ENCODE data around the gene PRDX2. TPM values are rescaled to one million over a fixed set of nuclear protein-coding genes. Genes with fewer than 3 reads are reported as not detected.
"Not testable (repeated sequence)": the region's sequence is repeated elsewhere in the genome, so short reads cannot be mapped to it uniquely, and the experiment has no call there.

Gene PRDX2
- 100 to 1,000 TPM; 266 to 459 (median 327) TPM for total RNA-seq

- TF ChIP-seq POLR2A (IDR thresholded peaks at IDR 0.05) (no peak), CTCF (IDR thresholded peaks at IDR 0.05) (peak in 1 of 3 donors; percentile 10)
- H3K4me3 ChIP-seq (ENCODE audit: low read depth, poor library complexity, severe bottlenecking): peak within 1 kb of the TSS; percentile 60
- DNase-seq (ENCODE audit: low spot score in 2 of 2): peak; percentile 43 to 95
- intact Hi-C loops (cut with DNase I; ENCODE audit: low total_unique reads): loop anchor here (5.0 kb wide), 1 partner anchor 34 kb away; no protein-coding TSS in a partner anchor
- 0 to 2% methylated on average over 27 to 38 of the region's 78 CpGs for WGBS, 2 donors
Observed at GRCh38 chr19:12801466-12802266, at the start of gene PRDX2, which contains the start of gene THSD8. TSS of gene PRDX2 (minus strand) at chr19:12801800. CDS start at chr19:12801261, 539 bp downstream. TSS of gene THSD8 (plus strand) at chr19:12802069. CDS start at chr19:12802072, 3 bp downstream.

GRCh38 chr19:12847159-12848139, 45.8 kb upstream of the PRDX2 start:
- no peak overlapping the region for H3K4me3 ChIP-seq (ENCODE audit: low read depth, poor library complexity, severe bottlenecking)
- 15 to 21% methylated on average over 26 to 60 of the region's 69 CpGs for WGBS, 2 donors
- TF ChIP-seq CTCF (IDR thresholded peaks at IDR 0.05) (peak in 1 of 3 donors; percentile 97), POLR2A (IDR thresholded peaks at IDR 0.05) (no peak)
- peak; percentile 67 to 96 for DNase-seq (ENCODE audit: low spot score in 2 of 2)
- intact Hi-C loops (cut with DNase I; ENCODE audit: low total_unique reads): no loop called here

GRCh38 chr19:12846613-12847012, 45.0 kb upstream of the PRDX2 start:
- H3K4me3 ChIP-seq (ENCODE audit: low read depth, poor library complexity, severe bottlenecking); intact Hi-C loops (cut with DNase I; ENCODE audit: low total_unique reads); DNase-seq (ENCODE audit: low spot score in 2 of 2): not testable (repeated sequence)
- 76 to 84% methylated on average over 6 to 7 of the region's 7 CpGs for whole genome bisulfite sequencing, 2 donors

GRCh38 chr19:12843999-12844732, 42.6 kb upstream of the PRDX2 start:
- intact Hi-C loops (cut with DNase I; ENCODE audit: low total_unique reads): loop anchor here (5.0 kb wide), 1 partner anchor 77 kb away; no protein-coding TSS in a partner anchor
- WGBS, 2 donors: 80 to 87% methylated on average over 3 of the region's 3 CpGs
- TF ChIP-seq CTCF (IDR thresholded peaks at IDR 0.05): no peak
- no peak for TF ChIP-seq POLR2A (IDR thresholded peaks at IDR 0.05)
- no peak for DNase-seq (ENCODE audit: low spot score in 2 of 2)
- H3K4me3 ChIP-seq (ENCODE audit: low read depth, poor library complexity, severe bottlenecking): no peak overlapping the region

- intact Hi-C loops (cut with DNase I; ENCODE audit: low total_unique reads): loop anchor here (5.0 kb wide), 1 partner anchor 76 kb away; no protein-coding TSS in a partner anchor
- H3K4me3 ChIP-seq (ENCODE audit: low read depth, poor library complexity, severe bottlenecking): no peak overlapping the region
- TF ChIP-seq POLR2A (IDR thresholded peaks at IDR 0.05) (no peak), CTCF (IDR thresholded peaks at IDR 0.05) (no peak)
- WGBS, 2 donors: 77 to 85% methylated on average over 1 to 11 of the region's 11 CpGs
- DNase-seq (ENCODE audit: low spot score in 2 of 2): no peak
Observed at GRCh38 chr19:12843328-12843727, 41.7 kb upstream of the PRDX2 start.
